GM12878 (cell line): ENCODE results near the gene FARS2. TPM values are rescaled to one million over a fixed set of nuclear protein-coding genes. Genes with fewer than 3 reads are reported as not detected.

Source experiments
- ATAC-seq: fragments of 200-7000 bp; cut with Tn5 transposase; 3 replicates; pipeline ENCODE4 v1.9.1; 2020; ENCODE audit warnings: mild to moderate bottlenecking, moderate library complexity
- BruUV-seq: library from RNA; stranded (reverse); fragments of 400-500 nt; replicated peaks from 2 replicates; lab custom pipeline; 2021; lab: Mats Ljungman, UMichigan
- CTCF ChIA-PET: fragments of 300-600 bp; sonication (Branson Sonifier 250); formaldehyde crosslinking; extraction: SDS; loops from one replicate; lab custom pipeline; 2021; ENCODE audit warnings: inconsistent platforms; lab: Yijun Ruan, JAX
- POLR2A ChIA-PET: fragments of 350-600 bp; formaldehyde crosslinking; extraction: SDS; loops from one replicate; lab custom pipeline; 2021; ENCODE audit warnings: inconsistent platforms; lab: Charles Lee
- RAD21 ChIA-PET: fragments of 300-600 bp; sonication (Branson Sonifier 250); formaldehyde crosslinking; loops from one replicate; lab custom pipeline; 2023; ENCODE audit warnings: antibody characterized with exemption; ENCODE audit not compliant: unreplicated experiment; lab: Charles Lee
- SMC1A ChIA-PET: fragments of 300-600 bp; sonication (Branson Sonifier 250); formaldehyde crosslinking; loops from one replicate; lab custom pipeline; 2023; ENCODE audit not compliant: unreplicated experiment, uncharacterized antibody; lab: Charles Lee
- DNase-seq: peaks from one replicate; pipeline ENCODE4 v3.0.0-alpha.2; 2011; ENCODE audit warnings: low read depth, low spot score
- FAIRE-seq: peaks from 3 replicates; lab custom pipeline; 2011; peaks lifted over from hg19 to GRCh38; lab: Jason Lieb, UNC
- H2AFZ ChIP-seq: 2 replicates; pipeline ENCODE4 v1.6.0; 2011; ENCODE audit warnings: low read depth, low read length, control low read depth; ENCODE audit not compliant: control insufficient read depth
- H3K27ac ChIP-seq: 2 replicates; pipeline ENCODE4 v1.5.1; 2011; ENCODE audit warnings: control low read depth; ENCODE audit not compliant: control insufficient read depth, insufficient read depth
- H3K27me3 ChIP-seq, 2 experiments: replicated peaks in 1 of 2; 2 replicates each; pipeline versions ENCODE4 v1.6.0 to v1.6.1; 2011; ENCODE audit warnings: low read length in 1 of 2; ENCODE audit not compliant: control insufficient read depth in 2 of 2, insufficient read depth in 2 of 2
- H3K36me3 ChIP-seq, 2 experiments: 2 replicates each; pipeline ENCODE4 v1.5.1; 2011; ENCODE audit warnings: low read length in 1 of 2; ENCODE audit not compliant: control insufficient read depth in 2 of 2, insufficient read depth in 2 of 2
- H3K4me1 ChIP-seq: 2 replicates; pipeline ENCODE4 v1.6.1; 2011; ENCODE audit warnings: mild to moderate bottlenecking, low read length, moderate library complexity, mixed read lengths; ENCODE audit not compliant: control insufficient read depth, insufficient read depth
- H3K4me2 ChIP-seq: 2 replicates; pipeline ENCODE4 v1.6.0; 2011; ENCODE audit warnings: control low read depth; ENCODE audit not compliant: control insufficient read depth, insufficient read depth
- H3K4me3 ChIP-seq: fragments of 200-600 bp; sonication (generic); 2 replicates; pipeline ENCODE4 v1.5.1; 2016
- H3K79me2 ChIP-seq: 2 replicates; pipeline ENCODE4 v1.6.0; 2011; ENCODE audit warnings: low read length; ENCODE audit not compliant: control insufficient read depth, insufficient read depth
- H3K9ac ChIP-seq: 2 replicates; pipeline ENCODE4 v1.8.0; 2011; ENCODE audit warnings: low read length, control low read depth, mixed read lengths; ENCODE audit not compliant: control insufficient read depth, insufficient read depth
- H3K9me3 ChIP-seq: replicated peaks from 3 replicates; pipeline ENCODE4 v1.5.1; 2011; ENCODE audit warnings: mild to moderate bottlenecking, low read length; ENCODE audit not compliant: control insufficient read depth, insufficient read depth
- H4K20me1 ChIP-seq: 2 replicates; pipeline ENCODE4 v1.6.0; 2011; ENCODE audit not compliant: control insufficient read depth, insufficient read depth
- GABPA ChIP-seq: IDR thresholded peaks from 2 replicates; pipeline ENCODE4 v1.6.1; 2014; ENCODE audit warnings: antibody characterized with exemption, low read depth, mild to moderate bottlenecking, inconsistent platforms
- REST ChIP-seq: IDR thresholded peaks from 2 replicates; pipeline ENCODE4 v1.6.1; 2012; ENCODE audit warnings: mild to moderate bottlenecking, low read depth, low read length
- TBL1XR1 ChIP-seq: IDR thresholded peaks from 2 replicates; pipeline ENCODE4 v1.6.1; 2012; ENCODE audit warnings: low read depth, low read length, improper control_type of control experiment
- WGBS: methylation state at CpG from one replicate; pipeline ENCODE4 v1.1.6; 2016; ENCODE audit warnings: low lambda C conversion rate; ENCODE audit not compliant: insufficient replicate concordance, insufficient coverage; ENCODE audit errors: missing lambda C conversion rate; 5-methylcytosine and 5-hydroxymethylcytosine counted together
- in situ Hi-C: fragments of 300-500 bp; cut with MboI; formaldehyde crosslinking; loops from 9 replicates; pipeline ENCODE4 v1.14.3; 2018; ENCODE audit warnings: mixed read lengths
- intact Hi-C: fragments of 100-400 bp; cut with micrococcal nuclease; formaldehyde crosslinking; loops from one replicate; pipeline ENCODE4 v1.14.2; 2022; ENCODE audit not compliant: unreplicated experiment
- polyA plus RNA-seq, 11 experiments: library from polyadenylated mRNA; depleted of rRNA in 4 of 11; unstranded in 6 of 11; stranded (reverse) in 5 of 11; fragments of >200 nt; fragmentation: Nextera tagmentation in 4 of 11; fragmentation: Illumina TruSeq in 1 of 11; extraction: Ambion mirVana in 4 of 11; extraction: Trizol in 1 of 11; gene quantifications; 1 replicate in 1 of 11; 2 replicates in 10 of 11; pipeline versions ENCODE4 v1.2.1 to v1.2.3, GENCODE V29; 2011 to 2016; ENCODE audit warnings: inconsistent platforms in 2 of 11, missing spikeins in 2 of 11, low read depth in 1 of 11
- total RNA-seq, 4 experiments: library from RNA; depleted of rRNA in 3 of 4; stranded (reverse); fragments of >200 nt in 3 of 4; fragmentation: Illumina TruSeq in 1 of 4; extraction: Trizol in 1 of 4; gene quantifications; 2 replicates each; pipeline versions ENCODE4 v1.2.1 to v1.2.3, GENCODE V29; 2013 to 2021

FARS2 gene
- total and polyA plus RNA-seq, 10 of the 15 experiments (the other 5 are each of a cell fraction or from before 2014, with no cell fraction given) = 16.8 to 46.7 (median 25.6) TPM

GRCh38 chr6:5339786-5340185, 78.5 kb downstream of the FARS2 start:
- POLR2A ChIA-PET = no interaction called here

More at GRCh38 chr6:5339786-5340185, 78.5 kb downstream of the FARS2 start:
- no peak for FAIRE-seq
- H3K4me3 ChIP-seq = no peak overlapping the region
- peak overlapping the region; percentile 63; the same call in 1 of the 2 replicates for H3K4me2 ChIP-seq
- H3K27me3 ChIP-seq = no peaks in the 10 kb centered on the region
- ATAC-seq = peak; percentile 41
- ChIA-PET CTCF (interaction anchor here (0.6 to 2.1 kb wide), 9 partner anchors 9 to 196 kb away, joined by 3 to 7 read pairs (median 3); no protein-coding TSS in a partner anchor), RAD21 (interaction anchor here (1.1 kb wide), 1 partner anchor 12 kb away, joined by 3 read pairs; no protein-coding TSS in a partner anchor), SMC1A (interaction anchor here (1.0 to 1.1 kb wide), 2 partner anchors 28 to 165 kb away, joined by 3 read pairs; no protein-coding TSS in a partner anchor)
- H3K4me1 ChIP-seq = peaks cover 53% of the 10 kb centered on the region
- 0% methylated on average over 3 of the region's 3 CpGs for WGBS
- DNase-seq = no peak
- peak overlapping the region; percentile 33; the same call in 1 of the 2 replicates for H2AFZ ChIP-seq
- peak overlapping the region; percentile 73 for H3K27ac ChIP-seq
- in situ Hi-C loops (no loop called here), intact Hi-C loops (no loop called here)
- H3K36me3 ChIP-seq = no peaks in the 10 kb centered on the region
- H3K9ac ChIP-seq = no peak overlapping the region
- no peaks in the 10 kb centered on the region for H4K20me1 ChIP-seq
- peaks cover 18% of the 10 kb centered on the region for H3K79me2 ChIP-seq
- H3K9me3 ChIP-seq = no peaks in the 10 kb centered on the region
- TF ChIP-seq REST (no peak), TBL1XR1 (no peak), GABPA (no peak)
- BruUV-seq = no TSS peak
